CD4-positive, alpha-beta T cell treated with Interleukin-4 for 1 hour (primary cell): Measurements from ENCODE around the gene PNP.

Source experiments
- DNase-seq, 2 donors: peaks; one replicate each; pipeline ENCODE4 v3.0.0-alpha.2; 2020 to 2022

Gene PNP

DNA sequence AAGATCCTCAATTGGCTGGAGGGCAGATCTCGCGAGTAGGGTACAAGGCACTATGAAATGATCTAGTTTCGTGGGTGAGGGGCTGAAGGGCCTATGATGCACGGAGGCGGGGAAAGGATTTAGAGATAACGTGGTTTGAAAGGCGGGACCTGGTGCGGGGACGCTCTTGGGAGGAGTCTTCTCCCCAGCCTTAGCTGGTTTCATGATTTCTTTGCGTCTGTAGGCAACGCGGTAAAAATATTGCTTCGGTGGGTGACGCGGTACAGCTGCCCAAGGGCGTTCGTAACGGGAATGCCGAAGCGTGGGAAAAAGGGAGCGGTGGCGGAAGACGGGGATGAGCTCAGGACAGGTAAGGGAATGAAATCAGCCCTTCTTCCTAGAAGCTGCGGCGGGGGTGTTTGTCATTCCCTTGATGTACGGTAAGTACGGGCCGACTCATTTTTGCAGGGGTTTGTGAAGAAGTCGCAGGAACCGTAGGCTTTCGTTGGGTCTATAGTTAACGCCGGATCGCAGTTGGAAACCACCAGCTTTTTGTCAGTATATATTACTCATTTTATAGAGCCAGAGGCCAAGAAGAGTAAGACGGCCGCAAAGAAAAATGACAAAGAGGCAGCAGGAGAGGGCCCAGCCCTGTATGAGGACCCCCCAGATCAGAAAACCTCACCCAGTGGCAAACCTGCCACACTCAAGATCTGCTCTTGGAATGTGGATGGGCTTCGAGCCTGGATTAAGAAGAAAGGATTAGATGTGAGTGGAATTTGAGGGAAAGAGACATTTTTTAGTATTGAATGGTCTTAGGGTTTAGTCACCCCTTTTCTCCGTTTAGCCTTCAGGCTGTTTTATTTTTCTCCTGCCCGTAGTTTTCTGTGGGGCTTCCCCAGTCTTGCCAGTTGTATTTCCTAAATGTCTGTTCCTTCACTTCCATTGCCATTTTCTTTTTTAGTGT is 13.6 kb upstream of the PNP start:
- no peak for DNase-seq

GRCh38 chr14:20456971-20457370 is 12.2 kb upstream of the PNP start:
- no peak for DNase-seq

GRCh38 chr14:20458031-20458789 is 11.0 kb upstream of the PNP start:
- DNase-seq = no peak

- peak; percentile 79 to 85 for DNase-seq
These were observed 8.6 kb upstream of the PNP start for GRCh38 chr14:20460458-20461224.

- peak; percentile 100 for DNase-seq
These were observed 7.7 kb upstream of the PNP start, which contains the start of gene PIP4P1 for GRCh38 chr14:20461225-20462141. PIP4P1 (minus strand) TSS chr14:20461434; CDS start chr14:20461325, 109 bp downstream.

DNA sequence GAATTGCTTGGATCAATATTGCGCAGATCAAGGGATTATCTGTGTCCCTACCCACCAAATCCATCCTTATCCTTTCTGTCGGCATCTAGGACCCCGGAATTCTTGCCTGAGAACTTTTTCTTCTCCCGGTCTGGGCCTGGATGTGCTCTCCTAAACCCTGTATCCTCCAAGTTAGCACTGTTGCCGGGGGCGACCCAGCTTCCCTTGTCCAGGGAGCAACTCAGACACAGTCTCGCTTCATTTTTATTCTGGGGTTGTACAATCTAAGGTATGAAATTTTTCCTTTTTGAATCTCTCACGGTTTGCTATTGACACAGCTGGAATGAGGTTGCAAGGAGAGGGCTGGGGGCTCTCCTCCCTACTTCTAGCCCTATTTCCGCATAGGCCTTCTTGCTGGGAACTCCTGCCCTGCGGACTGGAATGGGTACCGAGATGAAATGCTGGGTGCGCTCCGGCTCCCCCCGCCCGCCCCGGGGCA is 403 bp upstream of the PNP start:
- DNase-seq = no peak

GRCh38 chr14:20469890-20470602 is 840 bp downstream of the PNP start:
- DNase-seq = peak; percentile 53 to 70

DNA sequence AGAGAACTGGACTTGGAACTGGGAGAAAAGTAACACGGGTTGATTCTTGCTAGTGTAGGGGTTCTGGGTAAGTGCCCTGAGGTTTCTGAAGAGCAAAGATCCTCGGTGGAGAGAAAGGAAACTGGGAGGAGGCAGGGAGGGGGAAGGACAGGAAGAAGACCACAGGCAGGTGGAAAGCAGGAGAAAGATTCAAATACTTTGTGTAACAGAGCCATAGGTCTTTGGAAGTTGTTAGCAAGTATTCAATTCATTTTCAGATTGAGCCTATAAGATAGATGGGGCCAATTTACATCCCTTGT is 1.3 kb downstream of the PNP start:
- peak in 1 of 2 donors; percentile 23 for DNase-seq

DNA sequence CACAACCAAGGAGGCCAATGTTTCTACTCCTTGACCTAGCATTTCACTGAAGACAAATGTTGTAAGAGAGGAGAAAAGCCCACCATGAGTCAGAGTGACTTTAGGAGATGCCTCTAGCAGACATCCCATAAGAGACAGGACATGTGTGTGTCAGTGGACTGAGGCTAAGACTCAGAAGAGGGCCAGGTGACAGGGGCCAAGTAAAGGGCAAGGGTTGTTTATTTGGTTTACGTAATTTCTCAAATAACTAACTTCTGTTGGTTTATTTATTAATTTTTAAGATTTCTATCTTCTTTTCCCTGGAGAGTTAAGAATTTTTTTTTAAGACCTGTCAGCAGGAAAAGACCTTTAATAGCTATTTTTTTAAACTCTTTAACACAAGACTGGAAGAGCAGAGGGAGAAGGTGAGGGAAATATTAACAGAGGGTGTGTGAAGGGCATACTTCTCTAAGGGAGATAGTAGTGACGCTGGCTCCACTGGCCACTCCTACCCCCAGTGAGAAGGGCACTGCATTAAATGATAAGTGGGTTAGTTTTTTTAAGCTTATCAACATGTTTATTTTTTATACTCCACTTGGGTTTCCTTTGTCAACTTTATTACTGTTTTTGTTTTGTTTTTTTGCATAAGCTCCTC is 3.4 kb downstream of the PNP start:
- no peak for DNase-seq

- DNase-seq = no peak
These were observed 7.6 kb downstream of the PNP start for GRCh38 chr14:20476776-20477175.

DNA sequence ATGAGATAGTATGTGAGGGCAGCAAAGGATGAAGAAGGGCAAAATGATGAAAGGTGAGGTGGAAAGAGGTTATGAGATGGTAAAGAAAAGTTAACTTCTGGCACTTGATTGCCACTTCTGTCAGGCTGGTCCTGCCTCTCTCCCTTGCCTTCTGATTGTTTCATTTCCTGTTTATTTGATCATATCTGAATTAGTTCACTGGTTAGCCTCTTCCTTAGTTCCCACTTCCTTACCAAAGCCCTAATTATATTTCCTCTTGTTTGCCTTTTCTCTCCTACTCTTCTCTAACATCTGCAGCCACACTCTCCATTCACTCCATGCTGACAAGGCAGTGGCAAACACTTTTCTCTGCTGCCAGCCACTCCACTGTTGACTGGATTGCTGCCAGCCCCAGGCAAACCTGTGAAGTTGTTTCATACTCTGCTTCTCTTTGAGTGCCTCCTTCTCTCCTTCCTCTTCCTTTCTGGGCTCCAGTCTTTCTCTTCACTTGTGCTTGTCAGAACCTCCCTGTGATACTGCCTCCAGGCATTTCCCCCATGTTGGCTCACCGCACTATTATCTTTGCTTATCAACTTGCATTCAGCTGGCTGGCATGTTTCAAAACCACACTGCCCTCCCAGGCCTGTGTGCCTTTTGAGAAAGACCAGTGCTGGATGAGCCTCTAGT is 8.1 kb downstream of the PNP start:
- DNase-seq = peak; percentile 30 to 57

DNA sequence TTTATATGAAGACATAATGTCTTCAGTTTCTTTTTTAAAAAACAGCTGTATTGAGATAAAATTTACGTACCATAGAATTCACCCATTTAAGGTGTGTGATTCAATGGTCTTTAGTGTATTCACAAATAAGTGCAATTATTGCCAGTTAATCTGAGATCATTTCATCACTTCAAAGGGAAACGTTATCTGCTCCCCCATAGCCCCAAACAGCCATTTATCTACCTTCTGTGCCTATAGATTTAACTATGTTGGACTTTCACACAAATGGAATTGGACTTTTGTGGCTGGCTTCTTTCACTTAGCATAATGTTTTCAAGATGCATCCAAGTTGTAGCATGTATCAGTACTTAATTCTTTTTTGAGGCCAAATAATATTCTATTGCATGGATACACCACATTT is 9.7 kb downstream of the PNP start:
- no peak for DNase-seq

GRCh38 chr14:20482382-20482781 is 13.2 kb downstream of the PNP start:
- DNase-seq = no peak

DNA sequence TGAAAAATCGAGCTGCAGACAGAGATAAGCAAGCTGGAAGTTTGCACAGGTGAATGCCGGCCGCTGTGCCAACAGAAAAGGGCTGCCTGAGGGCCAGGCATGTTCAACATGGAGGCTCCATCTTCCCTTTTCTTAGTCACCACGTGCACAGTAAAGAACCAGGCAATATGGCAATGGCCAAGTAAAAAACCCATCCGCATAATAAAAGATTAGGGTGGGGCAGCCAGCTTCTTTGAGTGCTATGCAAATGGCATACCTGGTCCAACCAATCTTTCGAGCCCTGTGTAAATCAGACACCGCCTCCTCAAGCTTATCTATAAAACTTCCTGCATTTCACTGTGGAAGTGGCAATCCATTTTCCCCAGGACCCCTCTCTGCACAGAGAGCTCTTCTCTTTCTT is 16.7 kb downstream of the PNP start:
- no peak for DNase-seq

- peak in 1 of 2 donors; percentile 30 for DNase-seq
These were observed 17.6 kb downstream of the PNP start for GRCh38 chr14:20486684-20487395.

- no peak for DNase-seq
These were observed 18.2 kb downstream of the PNP start for GRCh38 chr14:20487396-20487725.

DNA sequence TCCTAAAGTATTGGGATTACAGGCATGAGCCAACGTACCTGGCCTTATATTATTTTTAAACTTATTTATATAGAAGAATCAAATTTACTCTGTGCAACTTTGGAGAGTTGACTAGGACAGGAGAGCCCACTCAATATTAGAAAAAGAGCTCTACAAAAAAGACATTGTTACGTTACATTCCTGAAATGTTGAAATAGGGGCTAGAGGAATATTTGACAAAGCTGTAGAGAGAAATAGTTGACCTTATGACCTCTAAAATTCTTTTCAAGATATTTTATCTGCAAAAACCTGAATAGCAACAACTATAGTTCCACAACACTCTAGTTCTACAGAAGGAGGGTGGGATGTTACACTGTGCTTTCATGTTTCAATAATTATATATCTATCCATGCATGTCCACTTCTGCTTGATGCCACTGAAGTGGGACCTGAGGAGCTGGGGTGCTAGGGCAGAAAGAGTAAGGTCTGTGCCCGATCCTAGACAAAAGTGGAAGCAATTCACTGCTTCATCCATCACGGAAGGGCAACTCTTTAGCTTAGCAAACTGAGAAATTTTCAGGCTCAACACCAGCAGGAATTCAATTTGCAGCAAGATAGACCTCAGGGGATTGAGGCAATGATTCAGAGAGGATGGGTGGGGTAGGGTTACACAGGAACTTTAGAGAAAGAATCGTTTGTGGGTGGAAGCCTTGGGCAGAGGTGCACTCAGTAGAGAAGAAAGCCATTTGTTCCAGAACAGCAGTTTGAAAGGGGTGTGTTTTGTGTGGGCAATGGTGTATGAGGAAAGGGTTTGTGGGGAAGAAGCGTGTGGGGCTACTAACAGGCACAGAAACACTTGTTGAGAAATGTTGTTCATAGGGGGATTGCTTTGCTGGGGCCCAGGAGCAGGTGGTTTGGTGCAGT is 20.1 kb downstream of the PNP start:
- DNase-seq = peak; percentile 15 to 27

GRCh38 chr14:20490563-20490962 is 21.4 kb downstream of the PNP start:
- no peak for DNase-seq

DNA sequence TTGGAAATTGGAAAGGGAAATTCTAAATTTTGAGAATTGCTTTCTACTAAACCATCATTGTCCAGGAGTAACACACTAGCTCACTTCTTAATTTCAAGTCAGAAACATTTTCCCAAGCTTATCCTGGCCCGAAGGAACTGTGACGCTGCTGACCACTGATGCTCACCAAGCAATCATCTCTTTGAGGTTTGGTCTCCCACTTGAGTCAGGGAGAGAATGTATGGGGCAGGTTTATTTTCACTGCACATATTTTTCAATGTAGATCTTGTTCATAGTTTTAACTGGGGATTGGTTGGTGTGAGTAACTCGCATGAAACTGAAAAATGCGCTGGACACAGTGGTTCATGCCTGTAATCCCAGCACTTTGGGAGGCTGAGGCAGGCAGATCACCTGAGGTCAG is 23.3 kb downstream of the PNP start:
- no peak for DNase-seq
